ENCODE data around the gene TYRP1. TPM values are rescaled to one million over a fixed set of nuclear protein-coding genes. Genes with fewer than 3 reads are reported as not detected.

The TYRP1 gene
- total RNA-seq, 1 donor from 2014 or later, result not detected

- no peak for DNase-seq (ENCODE audit: low spot score)
- intact Hi-C loops (cut with micrococcal nuclease), result no loop called here
- H3K36me3 Mint-ChIP-seq (ENCODE audit: low read depth), result no peaks in the 10 kb centered on the region
- no peaks in the 10 kb centered on the region for H3K27me3 Mint-ChIP-seq (ENCODE audit: insufficient read depth)
- no peak overlapping the region for H3K27ac Mint-ChIP-seq
- no peaks in the 10 kb centered on the region for H3K9me3 Mint-ChIP-seq
- H3K4me1 Mint-ChIP-seq (ENCODE audit: low read depth), result no peaks in the 10 kb centered on the region
- H3K4me3 Mint-ChIP-seq, result no peak overlapping the region
Observed at GRCh38 chr9:12701126-12701525, 7.9 kb downstream of the TYRP1 start.

GRCh38 chr9:12702160-12702758, 9.1 kb downstream of the TYRP1 start:
- DNase-seq (ENCODE audit: low spot score), result no peak
- Mint-ChIP-seq H3K27me3 (ENCODE audit: insufficient read depth) (no peaks in the 10 kb centered on the region), H3K9me3 (no peaks in the 10 kb centered on the region), H3K36me3 (ENCODE audit: low read depth) (no peaks in the 10 kb centered on the region), H3K27ac (no peak overlapping the region), H3K4me1 (ENCODE audit: low read depth) (no peaks in the 10 kb centered on the region), H3K4me3 (no peak overlapping the region)
- intact Hi-C loops (cut with micrococcal nuclease), result no loop called here

- H3K4me3 Mint-ChIP-seq, result no peak overlapping the region
- H3K4me1 Mint-ChIP-seq (ENCODE audit: low read depth), result no peaks in the 10 kb centered on the region
- DNase-seq (ENCODE audit: low spot score), result no peak
- no peaks in the 10 kb centered on the region for H3K9me3 Mint-ChIP-seq
- intact Hi-C loops (cut with micrococcal nuclease), result no loop called here
- H3K27ac Mint-ChIP-seq, result no peak overlapping the region
- no peaks in the 10 kb centered on the region for H3K27me3 Mint-ChIP-seq (ENCODE audit: insufficient read depth)
- no peaks in the 10 kb centered on the region for H3K36me3 Mint-ChIP-seq (ENCODE audit: low read depth)
Observed at GRCh38 chr9:12703996-12704395, 10.8 kb downstream of the TYRP1 start.

- Mint-ChIP-seq H3K27ac (no peak overlapping the region), H3K36me3 (ENCODE audit: low read depth) (no peaks in the 10 kb centered on the region), H3K4me3 (no peak overlapping the region), H3K9me3 (no peaks in the 10 kb centered on the region), H3K4me1 (ENCODE audit: low read depth) (no peaks in the 10 kb centered on the region), H3K27me3 (ENCODE audit: insufficient read depth) (no peaks in the 10 kb centered on the region)
- intact Hi-C loops (cut with micrococcal nuclease), result no loop called here
- no peak for DNase-seq (ENCODE audit: low spot score)
Observed at GRCh38 chr9:12705738-12706391, 12.7 kb downstream of the TYRP1 start.

- H3K27me3 Mint-ChIP-seq (ENCODE audit: insufficient read depth), result no peaks in the 10 kb centered on the region
- H3K27ac Mint-ChIP-seq, result no peak overlapping the region
- DNase-seq (ENCODE audit: low spot score), result no peak
- intact Hi-C loops (cut with micrococcal nuclease), result no loop called here
- H3K9me3 Mint-ChIP-seq, result no peaks in the 10 kb centered on the region
- H3K36me3 Mint-ChIP-seq (ENCODE audit: low read depth), result no peaks in the 10 kb centered on the region
- no peak overlapping the region for H3K4me3 Mint-ChIP-seq
- no peaks in the 10 kb centered on the region for H3K4me1 Mint-ChIP-seq (ENCODE audit: low read depth)
Observed at GRCh38 chr9:12708562-12709298, 15.5 kb downstream of the TYRP1 start.

GRCh38 chr9:12712532-12712931, 19.3 kb downstream of the TYRP1 start:
- Mint-ChIP-seq H3K4me3 (no peak overlapping the region), H3K4me1 (ENCODE audit: low read depth) (no peaks in the 10 kb centered on the region), H3K27me3 (ENCODE audit: insufficient read depth) (no peaks in the 10 kb centered on the region), H3K36me3 (ENCODE audit: low read depth) (no peaks in the 10 kb centered on the region), H3K27ac (no peak overlapping the region), H3K9me3 (no peaks in the 10 kb centered on the region)
- intact Hi-C loops (cut with micrococcal nuclease), result no loop called here
- no peak for DNase-seq (ENCODE audit: low spot score)

- no peaks in the 10 kb centered on the region for H3K4me1 Mint-ChIP-seq (ENCODE audit: low read depth)
- H3K27ac Mint-ChIP-seq, result no peak overlapping the region
- intact Hi-C loops (cut with micrococcal nuclease), result no loop called here
- no peak for DNase-seq (ENCODE audit: low spot score)
- H3K27me3 Mint-ChIP-seq (ENCODE audit: insufficient read depth), result no peaks in the 10 kb centered on the region
- no peaks in the 10 kb centered on the region for H3K9me3 Mint-ChIP-seq
- no peak overlapping the region for H3K4me3 Mint-ChIP-seq
- H3K36me3 Mint-ChIP-seq (ENCODE audit: low read depth), result no peaks in the 10 kb centered on the region
Observed at GRCh38 chr9:12715268-12715667, 22.1 kb downstream of the TYRP1 start.

GRCh38 chr9:12716823-12717600, 23.8 kb downstream of the TYRP1 start:
- H3K4me3 Mint-ChIP-seq, result no peak overlapping the region

GRCh38 chr9:12717907-12718306, 24.7 kb downstream of the TYRP1 start:
- Mint-ChIP-seq H3K36me3 (ENCODE audit: low read depth) (no peaks in the 10 kb centered on the region), H3K9me3 (no peaks in the 10 kb centered on the region)

More at GRCh38 chr9:12716823-12717600, 23.8 kb downstream of the TYRP1 start:
- intact Hi-C loops (cut with micrococcal nuclease), result no loop called here
- Mint-ChIP-seq H3K9me3 (no peaks in the 10 kb centered on the region), H3K36me3 (ENCODE audit: low read depth) (no peaks in the 10 kb centered on the region), H3K27me3 (ENCODE audit: insufficient read depth) (no peaks in the 10 kb centered on the region), H3K4me1 (ENCODE audit: low read depth) (no peaks in the 10 kb centered on the region), H3K27ac (no peak overlapping the region)
- no peak for DNase-seq (ENCODE audit: low spot score)

GRCh38 chr9:12718482-12719026, 25.4 kb downstream of the TYRP1 start:
- H3K27me3 Mint-ChIP-seq (ENCODE audit: insufficient read depth), result no peaks in the 10 kb centered on the region
- DNase-seq (ENCODE audit: low spot score), result no peak
- H3K9me3 Mint-ChIP-seq, result no peaks in the 10 kb centered on the region
- intact Hi-C loops (cut with micrococcal nuclease), result loop anchor here (2.0 kb wide), 1 partner anchor 370 kb away; no protein-coding TSS in a partner anchor
- no peaks in the 10 kb centered on the region for H3K36me3 Mint-ChIP-seq (ENCODE audit: low read depth)
- H3K4me1 Mint-ChIP-seq (ENCODE audit: low read depth), result no peaks in the 10 kb centered on the region
- H3K27ac Mint-ChIP-seq, result no peak overlapping the region
- H3K4me3 Mint-ChIP-seq, result no peak overlapping the region

More at GRCh38 chr9:12717907-12718306, 24.7 kb downstream of the TYRP1 start:
- H3K27ac Mint-ChIP-seq, result no peak overlapping the region
- H3K4me1 Mint-ChIP-seq (ENCODE audit: low read depth), result no peaks in the 10 kb centered on the region
- H3K27me3 Mint-ChIP-seq (ENCODE audit: insufficient read depth), result no peaks in the 10 kb centered on the region
- DNase-seq (ENCODE audit: low spot score), result no peak
- H3K4me3 Mint-ChIP-seq, result no peak overlapping the region
- intact Hi-C loops (cut with micrococcal nuclease), result loop anchor here (2.0 kb wide), 1 partner anchor 371 kb away; no protein-coding TSS in a partner anchor

GRCh38 chr9:12719431-12719830, 26.2 kb downstream of the TYRP1 start:
- no peak for DNase-seq (ENCODE audit: low spot score)
- intact Hi-C loops (cut with micrococcal nuclease), result loop anchor here (2.0 kb wide), 1 partner anchor 369 kb away; no protein-coding TSS in a partner anchor
- Mint-ChIP-seq H3K9me3 (no peaks in the 10 kb centered on the region), H3K27ac (no peak overlapping the region), H3K36me3 (ENCODE audit: low read depth) (no peaks in the 10 kb centered on the region), H3K27me3 (ENCODE audit: insufficient read depth) (no peaks in the 10 kb centered on the region), H3K4me1 (ENCODE audit: low read depth) (no peaks in the 10 kb centered on the region), H3K4me3 (no peak overlapping the region)

- H3K27me3 Mint-ChIP-seq (ENCODE audit: insufficient read depth), result no peaks in the 10 kb centered on the region
- no peaks in the 10 kb centered on the region for H3K4me1 Mint-ChIP-seq (ENCODE audit: low read depth)
- no peak overlapping the region for H3K4me3 Mint-ChIP-seq
- H3K9me3 Mint-ChIP-seq, result no peaks in the 10 kb centered on the region
- H3K36me3 Mint-ChIP-seq (ENCODE audit: low read depth), result no peaks in the 10 kb centered on the region
- DNase-seq (ENCODE audit: low spot score), result no peak
- intact Hi-C loops (cut with micrococcal nuclease), result no loop called here
- no peak overlapping the region for H3K27ac Mint-ChIP-seq
Observed at GRCh38 chr9:12720551-12720950, 27.4 kb downstream of the TYRP1 start.
